ENCODE results near the gene TTLL5. TPM values are rescaled to one million over a fixed set of nuclear protein-coding genes. Genes with fewer than 3 reads are reported as not detected.

TTLL5 gene
- total RNA-seq, 2 experiments from 2014 or later = 19.8 to 26.4 TPM

DNA sequence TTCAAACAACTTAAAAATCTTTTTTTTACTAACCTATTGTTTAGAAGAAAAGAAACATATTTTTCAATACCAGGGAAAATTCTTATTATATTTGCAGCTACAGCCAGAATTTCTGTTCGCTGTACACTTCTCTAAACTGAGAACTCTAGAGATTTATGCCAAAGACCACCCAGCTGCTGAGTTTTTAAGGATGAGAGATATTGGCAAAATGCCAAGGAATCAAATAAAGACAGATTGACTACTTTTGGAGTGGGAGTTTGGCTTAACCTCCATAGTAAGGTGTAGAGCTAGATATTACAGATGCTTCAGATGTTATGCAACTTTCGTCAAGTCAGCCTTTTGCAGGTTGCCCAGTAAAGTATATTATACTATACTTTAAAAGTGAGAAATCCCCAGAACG is 71.8 kb downstream of the TTLL5 start:
- Histone ChIP-seq H3K4me3 (ENCODE audit: low read length) (no peak overlapping the region), H3K9me3 (ENCODE audit: control insufficient read depth in 1 of 2, insufficient read depth in 1 of 2, low read length in 2 of 2) (no peaks in the 10 kb centered on the region), H3K4me1 (ENCODE audit: insufficient read depth, low read length) (no peaks in the 10 kb centered on the region), H3K27me3 (ENCODE audit: control insufficient read depth in 1 of 2, insufficient read depth in 2 of 2, low read length in 2 of 2) (no peaks in the 10 kb centered on the region), H3K36me3 (ENCODE audit: insufficient read depth, low read length) (peaks cover 25% of the 10 kb centered on the region), H3K27ac (ENCODE audit: low read depth in 1 of 2, low read length in 2 of 2) (no peak overlapping the region)
- no peak overlapping the region for H3K4me3 Mint-ChIP-seq
- no peak for DNase-seq
- intact Hi-C loops (cut with DNase I, micrococcal nuclease) = no loop called here
- TF ChIP-seq, protein P1, sequence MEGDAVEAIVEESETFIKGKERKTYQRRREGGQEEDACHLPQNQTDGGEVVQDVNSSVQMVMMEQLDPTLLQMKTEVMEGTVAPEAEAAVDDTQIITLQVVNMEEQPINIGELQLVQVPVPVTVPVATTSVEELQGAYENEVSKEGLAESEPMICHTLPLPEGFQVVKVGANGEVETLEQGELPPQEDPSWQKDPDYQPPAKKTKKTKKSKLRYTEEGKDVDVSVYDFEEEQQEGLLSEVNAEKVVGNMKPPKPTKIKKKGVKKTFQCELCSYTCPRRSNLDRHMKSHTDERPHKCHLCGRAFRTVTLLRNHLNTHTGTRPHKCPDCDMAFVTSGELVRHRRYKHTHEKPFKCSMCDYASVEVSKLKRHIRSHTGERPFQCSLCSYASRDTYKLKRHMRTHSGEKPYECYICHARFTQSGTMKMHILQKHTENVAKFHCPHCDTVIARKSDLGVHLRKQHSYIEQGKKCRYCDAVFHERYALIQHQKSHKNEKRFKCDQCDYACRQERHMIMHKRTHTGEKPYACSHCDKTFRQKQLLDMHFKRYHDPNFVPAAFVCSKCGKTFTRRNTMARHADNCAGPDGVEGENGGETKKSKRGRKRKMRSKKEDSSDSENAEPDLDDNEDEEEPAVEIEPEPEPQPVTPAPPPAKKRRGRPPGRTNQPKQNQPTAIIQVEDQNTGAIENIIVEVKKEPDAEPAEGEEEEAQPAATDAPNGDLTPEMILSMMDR (IDR thresholded peaks at IDR 0.05) = no peak
- POLR2A ChIA-PET = no interaction called here
- no peaks in the 10 kb centered on the region for H3K4me1 Mint-ChIP-seq (ENCODE audit: low read depth)
- H3K9me3 Mint-ChIP-seq = no peaks in the 10 kb centered on the region
- CTCF ChIA-PET = no interaction called here
- no peak for ATAC-seq (ENCODE audit: poor library complexity)
- H3K27ac Mint-ChIP-seq = no peak overlapping the region
- peaks cover 60% of the 10 kb centered on the region for H3K36me3 Mint-ChIP-seq (ENCODE audit: low read depth)
- no peaks in the 10 kb centered on the region for H3K27me3 Mint-ChIP-seq

DNA sequence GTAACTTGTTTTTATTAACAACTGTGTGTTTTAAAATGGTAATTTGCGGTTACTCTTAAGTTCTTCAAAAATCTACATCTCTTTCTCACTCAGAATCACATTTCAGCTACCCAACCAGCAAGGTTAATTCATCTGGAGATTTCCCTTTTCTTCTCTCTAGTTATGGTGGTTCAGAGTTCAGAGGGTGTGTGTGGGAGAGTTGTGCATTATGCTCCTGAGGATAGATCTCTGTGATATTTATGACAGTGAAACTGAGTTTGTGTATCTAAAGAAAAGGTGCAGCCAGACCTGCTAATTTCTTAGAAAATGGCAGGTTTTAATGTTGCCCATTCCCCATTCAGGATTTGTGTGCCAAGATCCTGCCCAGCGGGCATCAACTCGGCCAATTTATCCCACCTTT is 73.8 kb downstream of the TTLL5 start:
- H3K4me3 Mint-ChIP-seq = no peak overlapping the region
- CTCF ChIA-PET = interaction anchor here (1.0 kb wide), 1 partner anchor 384 kb away, joined by 4 read pairs; no protein-coding TSS in a partner anchor
- Histone ChIP-seq H3K4me3 (ENCODE audit: low read length) (no peak overlapping the region), H3K4me1 (ENCODE audit: insufficient read depth, low read length) (no peaks in the 10 kb centered on the region), H3K36me3 (ENCODE audit: insufficient read depth, low read length) (peaks cover 25% of the 10 kb centered on the region), H3K9me3 (ENCODE audit: control insufficient read depth in 1 of 2, insufficient read depth in 1 of 2, low read length in 2 of 2) (no peaks in the 10 kb centered on the region), H3K27me3 (ENCODE audit: control insufficient read depth in 1 of 2, insufficient read depth in 2 of 2, low read length in 2 of 2) (no peaks in the 10 kb centered on the region), H3K27ac (ENCODE audit: low read depth in 1 of 2, low read length in 2 of 2) (no peak overlapping the region)
- TF ChIP-seq, protein P1 (IDR thresholded peaks at IDR 0.05) = no peak
- POLR2A ChIA-PET = no interaction called here
- peaks cover 61% of the 10 kb centered on the region for H3K36me3 Mint-ChIP-seq (ENCODE audit: low read depth)
- H3K9me3 Mint-ChIP-seq = no peaks in the 10 kb centered on the region
- H3K27ac Mint-ChIP-seq = no peak overlapping the region
- H3K4me1 Mint-ChIP-seq (ENCODE audit: low read depth) = no peaks in the 10 kb centered on the region
- ATAC-seq (ENCODE audit: poor library complexity) = no peak
- intact Hi-C loops (cut with DNase I, micrococcal nuclease) = no loop called here
- H3K27me3 Mint-ChIP-seq = no peaks in the 10 kb centered on the region
- no peak for DNase-seq

DNA sequence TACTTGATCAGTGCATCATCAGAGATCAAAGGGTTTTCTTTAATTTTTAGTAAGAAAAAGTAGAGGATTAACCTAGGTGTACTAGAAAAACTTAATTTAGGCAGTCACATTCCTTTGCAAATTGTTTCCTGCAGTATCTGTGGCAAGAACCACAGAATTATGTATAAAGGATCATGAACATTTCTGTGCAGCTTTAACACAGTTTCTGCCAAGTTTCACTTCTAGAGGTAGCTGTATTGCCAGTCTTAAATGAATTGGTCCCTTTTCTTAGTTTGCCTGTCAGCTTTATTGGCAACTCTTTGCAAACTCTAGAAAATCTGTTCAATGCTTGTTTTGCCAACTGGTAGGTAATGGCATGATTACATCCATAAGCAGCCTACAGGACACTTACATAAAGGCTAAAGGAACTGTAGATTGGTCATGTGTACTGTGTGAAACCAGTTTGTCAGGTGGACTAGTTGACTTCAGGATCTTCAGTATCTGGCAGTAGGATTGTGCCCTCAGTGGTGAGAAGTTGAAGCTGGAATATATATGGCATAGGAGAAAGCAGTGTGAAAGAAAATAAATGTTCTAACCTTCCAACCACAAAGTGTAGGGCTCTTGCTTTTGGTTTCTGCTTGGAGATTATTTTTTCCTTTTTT is 75.9 kb downstream of the TTLL5 start:
- POLR2A ChIA-PET = no interaction called here
- CTCF ChIA-PET = no interaction called here
- no peaks in the 10 kb centered on the region for H3K9me3 Mint-ChIP-seq
- no peak overlapping the region for H3K4me3 ChIP-seq (ENCODE audit: low read length)
- H3K4me1 Mint-ChIP-seq (ENCODE audit: low read depth) = no peaks in the 10 kb centered on the region
- TF ChIP-seq, protein P1 (IDR thresholded peaks at IDR 0.05) = no peak
- intact Hi-C loops (cut with DNase I, micrococcal nuclease) = no loop called here
- ATAC-seq (ENCODE audit: poor library complexity) (no peak), DNase-seq (no peak)
- peaks cover 55% of the 10 kb centered on the region for H3K36me3 Mint-ChIP-seq (ENCODE audit: low read depth)
- no peaks in the 10 kb centered on the region for H3K4me1 ChIP-seq (ENCODE audit: insufficient read depth, low read length)
- H3K4me3 Mint-ChIP-seq = no peak overlapping the region
- H3K27ac ChIP-seq (ENCODE audit: low read depth in 1 of 2, low read length in 2 of 2) = no peak overlapping the region
- H3K27me3 ChIP-seq (ENCODE audit: control insufficient read depth in 1 of 2, insufficient read depth in 2 of 2, low read length in 2 of 2) = no peaks in the 10 kb centered on the region
- H3K36me3 ChIP-seq (ENCODE audit: insufficient read depth, low read length) = peaks cover 25% of the 10 kb centered on the region
- no peak overlapping the region for H3K27ac Mint-ChIP-seq
- no peaks in the 10 kb centered on the region for H3K27me3 Mint-ChIP-seq
- no peaks in the 10 kb centered on the region for H3K9me3 ChIP-seq (ENCODE audit: control insufficient read depth in 1 of 2, insufficient read depth in 1 of 2, low read length in 2 of 2)

All from CD4-positive, alpha-beta T cell (primary cell).